Activated CD8-positive, alpha-beta memory T cell treated with anti-CD3 and anti-CD28 coated beads for 1 hour (primary cell): Measurements from ENCODE around the gene OTX2.

Experiments
- DNase-seq, 2 donors: peaks; one replicate each; pipeline ENCODE4 v3.0.0-alpha.2; 2020; ENCODE audit warnings: low read depth in 1 of 2; ENCODE audit errors: extremely low read depth in 1 of 2

OTX2 gene

DNA sequence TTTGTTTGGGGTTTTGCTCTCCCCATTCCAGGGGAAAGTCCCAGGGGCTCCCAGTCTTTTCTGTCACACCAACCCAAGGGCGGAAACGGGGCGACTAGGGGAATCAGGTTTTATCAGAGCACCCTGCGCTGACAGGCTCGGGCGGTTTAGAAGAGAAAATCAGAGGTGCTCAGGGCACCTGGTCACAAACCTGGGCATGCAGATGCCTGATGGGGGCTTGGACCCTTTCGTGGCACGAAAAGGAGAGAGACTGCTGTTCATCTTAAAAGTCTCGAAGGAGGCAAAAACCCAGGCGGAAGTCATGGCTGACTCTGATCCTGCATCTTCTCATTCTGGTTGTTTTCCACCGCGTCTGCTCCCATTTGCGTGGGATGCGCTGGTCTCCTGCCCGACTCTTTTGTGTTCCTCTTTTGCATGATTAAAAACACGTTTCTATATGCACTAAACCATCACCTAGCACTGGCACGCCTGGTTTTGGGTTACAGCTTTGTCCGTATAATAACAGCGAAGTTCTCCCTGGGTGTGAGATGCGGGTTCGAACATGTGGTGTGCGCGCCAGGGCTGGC lies 13.2 kb downstream of the OTX2 start:
- no peak for DNase-seq

DNA sequence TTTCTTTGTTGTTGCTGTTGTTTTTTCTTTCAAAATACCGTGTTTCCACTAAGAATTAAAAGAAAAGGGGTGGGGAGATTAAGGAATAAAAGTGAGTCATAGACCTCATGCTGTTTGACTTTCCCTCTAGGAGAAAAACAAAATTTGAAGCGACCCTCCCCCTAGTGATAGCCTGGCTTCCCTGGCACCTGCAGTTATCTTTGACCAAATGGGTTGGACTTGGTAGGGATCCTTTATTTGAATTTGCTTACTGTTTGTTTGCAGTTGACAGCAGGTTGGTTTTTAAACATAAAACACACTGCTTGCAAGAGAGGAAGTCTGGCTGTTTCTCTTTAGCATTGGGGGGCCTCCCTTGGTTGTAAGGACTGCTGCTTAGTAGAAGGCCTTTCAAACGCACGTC lies 14.0 kb downstream of the OTX2 start:
- DNase-seq: no peak

DNA sequence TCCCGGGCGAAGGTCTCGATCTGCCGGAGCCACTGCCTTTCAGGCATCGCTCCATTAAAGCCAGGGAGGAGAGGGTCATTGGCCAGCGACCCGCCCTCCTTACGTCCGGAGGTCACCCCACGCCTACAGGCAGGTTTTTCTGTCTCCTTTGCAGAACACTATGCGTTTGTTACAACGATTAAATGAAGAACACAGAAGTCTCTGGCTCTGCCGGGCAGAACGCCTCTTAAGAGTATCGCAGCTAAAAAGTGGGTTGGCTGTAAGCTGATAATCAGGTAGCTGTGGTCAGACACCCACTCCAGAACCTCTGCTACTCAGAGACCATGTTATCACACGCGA lies 15.0 kb downstream of the OTX2 start:
- no peak for DNase-seq

DNA sequence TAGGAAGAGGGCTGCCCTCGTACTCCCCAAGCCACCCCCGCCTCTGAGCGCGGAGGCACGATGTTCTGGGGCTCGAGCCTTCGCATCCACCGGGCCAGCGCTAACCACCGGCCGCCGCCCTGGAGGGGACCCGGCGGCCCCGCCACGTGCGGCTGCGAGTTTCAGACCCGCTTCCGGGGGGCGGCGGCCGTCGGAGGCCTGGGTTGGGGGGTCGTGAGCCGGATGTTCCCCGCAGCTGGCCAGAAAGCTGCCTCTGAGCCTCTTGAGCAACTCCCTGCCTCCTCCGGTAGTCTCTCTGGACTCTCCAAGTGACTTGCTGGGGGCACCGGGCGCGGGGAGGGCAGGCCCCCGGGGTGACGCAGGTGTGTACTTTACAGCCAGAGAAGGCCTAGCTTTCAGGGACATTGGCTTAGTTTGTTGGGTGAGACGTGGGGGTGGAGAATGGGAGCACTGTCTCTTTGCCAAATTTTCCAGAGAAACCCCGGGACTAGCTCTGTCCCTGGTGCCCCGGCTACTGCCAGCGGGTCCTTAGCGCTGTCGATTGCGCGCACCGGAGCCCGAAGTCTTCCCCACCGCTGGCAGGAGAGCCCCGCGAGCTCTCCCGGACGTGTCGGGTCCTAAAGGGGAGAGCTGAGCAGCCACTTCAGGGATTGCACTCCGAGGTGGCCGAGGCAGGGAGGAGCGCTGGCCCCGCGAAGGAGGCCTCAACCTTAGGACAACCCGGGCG lies 15.6 kb downstream of the OTX2 start:
- no peak for DNase-seq

DNA sequence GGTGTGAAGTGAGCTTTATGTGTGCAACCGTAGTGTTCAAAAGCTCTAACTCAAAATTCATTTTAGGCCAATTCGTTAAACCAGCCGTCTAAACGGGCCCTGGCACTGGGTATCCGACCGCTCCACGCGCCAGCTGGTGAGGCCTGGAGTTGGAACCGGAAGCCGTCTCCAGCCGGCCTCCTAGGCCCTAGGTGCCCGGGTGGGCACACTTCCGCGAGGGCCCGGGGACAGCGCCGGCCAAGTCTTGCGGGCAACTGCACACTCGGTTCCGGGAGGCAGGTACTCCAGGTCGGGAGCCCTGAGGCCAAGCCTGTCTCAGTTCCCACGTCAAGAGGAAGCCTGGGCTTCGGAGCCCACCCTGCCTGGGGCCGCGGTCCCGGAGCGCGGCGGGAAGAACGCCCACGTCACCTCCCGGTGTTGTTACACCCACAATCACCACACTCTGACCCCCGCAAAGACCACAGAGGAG lies 16.2 kb downstream of the OTX2 start:
- DNase-seq: no peak

- DNase-seq: no peak
Measured at GRCh38 chr14:56789955-56790354, 20.3 kb downstream of the OTX2 start.

DNA sequence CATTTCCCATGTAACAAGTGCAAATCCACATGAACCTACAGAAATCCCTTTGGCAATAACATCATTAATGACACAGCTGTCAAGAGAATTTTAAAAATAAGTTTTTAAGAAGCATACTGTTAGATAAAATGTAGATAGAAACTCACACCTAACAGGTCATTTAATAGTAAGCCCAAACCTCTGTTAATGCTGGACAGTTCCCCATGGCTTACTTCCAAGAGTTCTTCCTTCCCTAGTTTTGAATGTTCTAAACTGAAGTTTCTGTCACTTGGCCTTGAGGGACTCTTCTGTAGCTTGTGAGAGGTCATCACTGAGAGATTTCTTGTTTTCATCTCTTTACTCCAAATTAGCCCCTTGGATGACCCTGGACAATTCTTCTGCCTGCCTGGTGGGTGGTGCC lies 22.7 kb downstream of the OTX2 start:
- DNase-seq: no peak

DNA sequence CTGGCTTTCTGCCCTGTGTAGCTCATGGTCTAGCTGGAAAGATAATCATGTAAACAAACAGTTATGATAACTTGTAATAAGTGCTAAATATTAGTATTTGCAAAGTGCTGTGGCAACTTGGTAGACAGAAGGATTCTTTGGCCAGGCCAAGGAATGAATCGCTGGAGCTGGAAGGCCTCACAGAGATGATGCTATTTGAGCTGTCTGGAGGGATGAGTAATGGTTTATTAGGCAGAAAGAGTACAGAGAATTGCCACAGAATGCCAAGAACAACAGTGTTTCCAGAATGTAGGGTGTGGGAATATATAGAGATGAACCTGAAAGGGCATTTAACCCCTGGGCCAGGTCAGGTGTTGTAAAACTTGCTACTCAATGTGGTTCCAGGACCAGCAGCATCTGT lies 27.6 kb downstream of the OTX2 start:
- no peak for DNase-seq

DNA sequence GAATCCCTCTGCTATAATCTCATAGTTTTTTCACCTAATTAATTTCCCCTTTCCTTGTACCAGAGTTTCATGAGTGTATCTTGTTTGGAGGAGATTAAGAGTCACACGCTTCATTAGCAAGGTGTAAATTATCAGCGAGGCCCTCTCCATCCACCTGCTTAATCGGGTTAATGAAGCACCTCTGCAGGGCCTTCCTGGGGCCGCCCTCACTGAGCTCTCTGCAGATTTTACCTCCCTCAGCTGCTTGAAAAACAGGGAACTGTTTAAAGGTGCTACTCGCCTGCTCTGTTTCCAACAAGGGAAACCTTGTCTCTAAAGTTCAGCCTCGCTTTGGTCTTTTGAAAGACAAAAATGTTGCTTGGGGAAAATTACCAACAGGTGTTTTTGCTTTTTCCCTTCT lies 35.8 kb downstream of the OTX2 start:
- no peak for DNase-seq

DNA sequence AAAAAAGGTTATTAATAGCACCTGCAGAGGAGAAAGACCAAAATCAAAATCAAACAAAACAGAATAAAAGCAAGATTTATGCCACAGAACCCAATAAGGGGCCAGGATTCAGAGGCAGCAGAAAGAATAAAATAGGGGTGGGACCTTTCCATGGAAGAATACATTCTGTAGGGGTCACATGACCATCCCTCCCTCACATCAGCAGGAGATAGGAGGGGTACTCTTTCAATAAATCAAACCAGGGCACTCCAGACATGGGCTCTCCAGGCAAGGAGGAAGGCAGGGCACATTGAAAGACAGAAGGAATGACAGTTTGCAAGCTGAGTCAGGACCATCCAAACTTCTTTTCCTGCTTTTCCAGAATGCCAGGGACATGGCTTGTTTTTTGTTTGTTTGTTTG lies 39.8 kb downstream of the OTX2 start:
- DNase-seq: no peak

DNA sequence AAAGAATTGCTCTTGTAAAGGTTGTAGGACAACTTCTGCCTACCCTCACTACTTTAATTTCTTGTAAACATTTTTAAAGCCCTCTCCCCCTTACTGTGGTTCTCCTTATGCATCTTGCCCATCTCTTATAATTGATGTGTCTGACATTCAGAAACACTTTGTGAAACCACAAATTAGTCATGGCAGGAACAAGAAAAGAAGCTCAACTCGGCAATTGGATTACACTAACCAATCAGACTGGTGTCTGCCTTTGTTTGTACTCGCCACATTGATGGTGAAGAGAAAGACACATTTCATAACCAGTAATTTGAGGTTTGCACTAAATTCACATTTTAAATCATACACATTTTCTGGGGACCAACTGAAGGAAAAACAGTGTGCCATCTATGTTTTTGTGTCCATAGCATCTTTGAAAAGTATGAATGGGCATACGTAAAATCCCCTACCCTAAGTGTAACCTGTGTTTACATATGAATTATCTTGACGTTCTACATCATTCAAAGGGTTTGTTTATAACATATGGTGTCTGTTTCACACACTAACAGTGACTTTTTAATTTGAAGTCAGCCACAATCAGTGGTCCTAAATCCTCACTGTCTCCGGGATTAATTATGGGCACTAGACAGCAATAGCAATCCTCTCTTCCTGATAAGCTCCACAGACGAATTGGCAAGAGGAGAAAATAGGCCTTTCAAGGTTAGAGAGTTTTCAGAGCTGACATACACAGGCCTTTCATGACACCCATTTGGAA lies 49.9 kb downstream of the OTX2 start:
- no peak for DNase-seq

DNA sequence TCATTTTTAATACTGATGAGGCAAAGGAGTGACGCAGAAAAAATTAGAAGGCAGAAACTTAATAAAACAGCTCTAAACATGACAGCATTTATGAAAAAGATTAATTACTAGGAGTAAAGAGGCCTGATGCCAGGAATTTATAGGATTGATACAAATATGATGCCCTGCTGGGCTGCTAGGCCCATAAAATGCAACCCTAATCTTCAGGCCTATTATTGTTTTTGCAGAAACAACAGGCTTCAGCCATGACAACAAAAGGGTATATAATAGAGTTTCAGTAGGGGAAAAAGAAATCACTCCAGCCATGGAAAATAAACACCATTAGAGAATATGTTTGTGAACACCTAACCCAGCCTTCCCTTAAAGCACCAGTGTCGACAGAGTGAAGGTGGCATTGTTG lies 50.6 kb downstream of the OTX2 start:
- DNase-seq: no peak

GRCh38 chr14:56759094-56759493 lies 51.2 kb downstream of the OTX2 start:
- DNase-seq: no peak

DNA sequence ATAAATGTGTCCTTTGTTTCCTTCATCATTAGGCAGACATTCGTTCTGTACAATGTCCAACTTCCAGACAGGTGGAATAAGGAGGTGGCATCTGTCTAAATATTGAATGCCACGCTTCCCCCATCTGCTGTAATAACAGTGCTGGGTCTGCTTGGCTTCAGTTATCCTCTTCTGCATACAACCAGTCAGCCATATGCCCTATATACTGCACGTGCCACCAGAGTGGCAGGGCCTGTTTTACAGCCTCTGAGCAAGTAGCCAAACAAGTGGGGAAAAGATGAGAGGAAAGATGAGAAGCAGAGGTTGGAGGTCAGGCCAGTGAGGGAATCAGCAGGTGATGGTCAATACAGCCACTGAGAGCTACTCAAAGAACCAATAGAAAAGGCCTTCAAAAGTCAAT lies 55.4 kb downstream of the OTX2 start:
- DNase-seq: no peak

DNA sequence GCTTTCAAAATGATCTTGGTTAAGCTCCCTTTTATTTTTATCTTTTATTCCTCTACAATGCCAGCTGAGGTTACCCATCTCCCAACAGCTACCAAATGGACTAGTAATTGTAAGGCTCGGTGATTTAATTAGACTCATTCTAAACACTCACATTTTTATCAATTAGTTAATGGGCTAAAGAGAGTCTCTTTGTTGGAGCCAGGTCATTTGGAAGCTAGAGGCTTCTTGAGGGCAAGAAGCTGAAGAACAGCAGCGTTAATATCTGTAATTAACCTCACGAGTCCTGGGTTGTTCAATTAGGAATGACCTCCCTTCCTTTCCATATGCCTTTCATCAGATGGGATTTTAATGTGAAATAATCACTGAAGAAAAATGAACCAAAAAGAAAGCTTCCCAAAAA lies 56.9 kb downstream of the OTX2 start:
- DNase-seq: no peak

DNA sequence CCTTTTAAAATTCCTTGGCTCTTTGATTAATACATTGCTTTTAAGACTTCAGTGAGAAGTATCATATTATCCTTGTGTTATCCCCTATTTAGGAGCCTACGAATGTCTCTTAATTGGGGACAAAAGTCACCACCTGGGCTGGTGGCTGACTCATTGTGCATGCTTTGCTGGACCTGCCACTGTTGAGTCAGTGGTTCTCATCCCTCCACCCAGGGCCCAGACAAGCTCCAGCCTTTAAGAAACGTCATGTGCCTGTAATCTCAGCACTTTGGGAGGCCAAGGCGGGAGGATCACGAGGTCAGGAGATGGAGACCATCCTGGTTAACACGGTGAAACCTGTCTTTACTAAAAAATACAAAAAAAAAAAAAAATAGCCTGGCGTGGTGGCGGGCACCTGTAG lies 57.9 kb downstream of the OTX2 start:
- no peak for DNase-seq

- no peak for DNase-seq
Measured at GRCh38 chr14:56751471-56751870, 58.8 kb downstream of the OTX2 start.
